WI38 (cell line): ENCODE data around the gene NKD1.

Experiments
- H3K4me3 ChIP-seq: 2 replicates; pipeline ENCODE4 v1.5.1; 2011; ENCODE audit warnings: low read depth, mild to moderate bottlenecking, control low read depth, low read length
- CTCF ChIP-seq: IDR thresholded peaks from 2 replicates; pipeline ENCODE4 v1.5.1; 2012; ENCODE audit warnings: low read depth, mild to moderate bottlenecking, control low read depth, low read length

NKD1 gene

GRCh38 chr16:50581845-50582244, 33.6 kb downstream of the NKD1 start:
- H3K4me3 ChIP-seq = no peak overlapping the region
- TF ChIP-seq CTCF = no peak

GRCh38 chr16:50583211-50583610, 35.0 kb downstream of the NKD1 start:
- H3K4me3 ChIP-seq = no peak overlapping the region
- no peak for TF ChIP-seq CTCF

- no peak overlapping the region for H3K4me3 ChIP-seq
- TF ChIP-seq CTCF = no peak
Measured at GRCh38 chr16:50584033-50584722, 36.0 kb downstream of the NKD1 start.

GRCh38 chr16:50585331-50585776, 37.2 kb downstream of the NKD1 start:
- H3K4me3 ChIP-seq = no peak overlapping the region
- TF ChIP-seq CTCF = no peak

- no peak overlapping the region for H3K4me3 ChIP-seq
- no peak for TF ChIP-seq CTCF
Measured at GRCh38 chr16:50587543-50587942, 39.3 kb downstream of the NKD1 start.

- no peak overlapping the region for H3K4me3 ChIP-seq
- no peak for TF ChIP-seq CTCF
Measured at GRCh38 chr16:50588276-50588675, 40.1 kb downstream of the NKD1 start.

GRCh38 chr16:50591209-50591608, 43.0 kb downstream of the NKD1 start:
- no peak for TF ChIP-seq CTCF

More at GRCh38 chr16:50591209-50591608, 43.0 kb downstream of the NKD1 start:
- no peak overlapping the region for H3K4me3 ChIP-seq
